Activated CD4-positive, alpha-beta T cell treated with anti-CD3 and anti-CD28 coated beads, Interleukin-2, amount 50 U/mL, for 16 hours (primary cell): ENCODE measurements around the gene CSPG4.
A peak's percentile ranks its signal among the peaks of the same experiment; 100 is the strongest.
"Not testable (repeated sequence)": the region's sequence is repeated elsewhere in the genome, so short reads cannot be mapped to it uniquely, and the experiment has no call there.

Experiments
- DNase-seq: peaks from one replicate; pipeline ENCODE4 v3.0.0-alpha.2; 2020

CSPG4 gene

DNA sequence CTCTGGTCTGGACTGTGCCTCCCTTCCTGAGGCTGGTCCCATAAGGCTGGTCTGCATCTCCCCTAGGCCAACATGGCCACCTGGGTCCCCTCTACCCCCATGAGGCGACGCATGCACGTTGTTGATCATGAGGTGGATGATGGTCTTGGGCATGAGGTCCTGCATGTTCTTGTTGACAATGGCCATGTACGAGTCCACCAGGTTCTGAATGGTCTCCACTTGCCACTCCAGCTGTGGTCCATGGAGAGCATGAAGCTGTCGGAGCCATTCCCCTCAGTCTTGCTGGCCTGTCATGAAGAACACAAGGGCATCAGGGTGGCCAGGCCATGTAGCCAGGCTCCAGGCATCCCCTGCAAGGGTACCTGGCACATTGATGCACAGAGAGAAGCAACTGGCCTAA lies 27.1 kb upstream of the CSPG4 start:
- DNase-seq = no peak

DNA sequence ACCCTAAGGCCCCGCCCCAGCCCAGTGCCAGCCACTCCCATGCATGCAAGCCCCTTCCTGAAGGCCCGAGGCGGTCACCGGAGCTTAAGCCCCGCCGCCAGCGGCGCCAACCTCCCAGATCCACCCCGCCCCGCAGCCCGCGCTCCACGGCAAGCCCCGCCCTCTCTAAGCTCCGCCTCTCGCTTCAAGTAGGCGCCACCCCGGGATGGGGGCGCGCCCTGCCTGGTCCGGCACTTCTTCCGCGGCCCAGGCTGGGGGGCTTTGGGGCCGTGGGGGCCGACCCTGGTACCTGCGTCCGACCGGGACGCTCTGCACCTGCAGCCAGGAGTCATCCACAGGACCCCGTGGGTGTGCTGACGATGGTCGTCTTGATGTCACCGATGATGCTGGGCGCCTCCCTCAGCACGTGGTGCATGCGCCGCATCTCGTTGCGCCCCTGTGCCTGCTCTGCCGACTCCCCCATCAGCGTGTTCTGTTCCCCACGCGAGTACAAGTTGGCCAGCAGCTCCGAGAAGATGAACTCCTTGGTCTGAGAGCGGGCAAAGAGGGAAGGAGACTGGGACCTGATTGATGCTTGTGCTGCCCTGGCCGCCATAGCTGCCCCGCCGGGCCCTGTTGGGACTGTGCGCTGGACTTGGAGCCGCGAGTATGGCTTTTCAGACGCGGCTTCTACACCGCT lies 26.1 kb upstream of the CSPG4 start:
- DNase-seq = peak; percentile 91

- DNase-seq = no peak
Observed at GRCh38 chr15:75738014-75738646, 25.5 kb upstream of the CSPG4 start.

GRCh38 chr15:75737116-75738013 lies 24.7 kb upstream of the CSPG4 start:
- not testable (repeated sequence) for DNase-seq

GRCh38 chr15:75736256-75736655 lies 23.6 kb upstream of the CSPG4 start:
- DNase-seq = no peak

GRCh38 chr15:75734861-75735760 lies 22.5 kb upstream of the CSPG4 start:
- DNase-seq = not testable (repeated sequence)

- DNase-seq = no peak
Observed at GRCh38 chr15:75733761-75734651, 21.4 kb upstream of the CSPG4 start.

DNA sequence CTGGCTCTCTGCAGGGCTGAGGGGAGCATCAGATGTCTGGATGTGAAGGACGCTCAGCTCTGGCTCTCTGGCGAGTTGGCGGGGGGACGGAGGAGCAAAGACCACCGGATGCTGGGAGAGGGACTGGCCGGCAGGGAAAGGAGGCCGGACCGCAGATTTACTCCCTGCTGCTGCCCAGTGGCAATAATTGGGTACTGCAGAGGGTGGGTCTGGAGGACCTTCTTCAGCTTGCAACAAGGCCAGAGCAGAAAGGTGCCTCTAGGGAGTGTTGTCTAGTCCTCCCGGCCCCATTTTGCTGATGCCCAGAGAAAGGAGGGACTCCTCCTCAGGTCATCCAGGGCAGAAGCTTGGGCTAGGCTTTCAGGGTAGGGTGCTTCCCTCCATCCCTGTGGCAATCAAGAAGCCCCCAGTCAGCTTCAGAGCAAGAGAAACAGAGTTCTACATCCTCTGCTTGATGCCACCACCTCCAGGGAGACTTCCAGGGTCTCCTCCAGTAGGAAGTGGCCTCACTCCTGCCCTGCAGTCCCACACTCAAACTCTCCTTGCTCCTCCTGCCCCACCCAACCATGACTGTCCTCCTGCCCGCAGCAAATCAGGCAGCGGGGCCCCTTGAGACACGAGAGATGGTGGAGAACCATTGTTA lies 20.3 kb upstream of the CSPG4 start:
- peak; percentile 55 for DNase-seq

DNA sequence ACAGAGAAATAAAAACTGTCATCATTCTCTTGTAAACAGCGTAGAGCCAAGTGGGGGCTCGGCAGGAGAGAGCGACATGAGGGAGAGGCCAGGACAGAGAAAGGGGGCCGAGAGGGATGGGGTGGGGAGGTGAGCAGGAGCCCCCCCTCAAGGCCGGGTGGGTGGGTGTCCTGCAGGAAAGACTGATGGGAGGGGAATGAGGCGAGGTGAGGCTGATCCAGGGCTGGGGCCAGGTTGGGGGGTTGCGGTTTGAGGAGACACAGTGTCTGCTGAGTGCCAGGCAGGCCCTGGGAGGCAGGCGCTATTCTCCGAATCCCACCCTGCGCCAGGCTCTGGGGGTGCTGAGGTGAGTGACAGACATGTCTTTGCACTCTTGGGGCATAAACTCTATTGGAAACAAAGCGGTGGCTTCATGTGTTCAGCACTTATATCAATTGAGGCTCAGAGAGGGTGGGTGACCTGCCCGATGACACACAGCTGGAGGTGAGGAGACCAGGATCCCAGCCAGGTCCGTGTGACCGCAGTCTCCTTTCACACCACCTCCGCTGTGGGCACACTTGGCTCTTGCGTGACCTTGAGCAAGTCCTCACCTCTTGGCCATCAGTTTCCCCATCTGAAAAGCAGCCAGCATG lies 19.6 kb upstream of the CSPG4 start:
- no peak for DNase-seq

DNA sequence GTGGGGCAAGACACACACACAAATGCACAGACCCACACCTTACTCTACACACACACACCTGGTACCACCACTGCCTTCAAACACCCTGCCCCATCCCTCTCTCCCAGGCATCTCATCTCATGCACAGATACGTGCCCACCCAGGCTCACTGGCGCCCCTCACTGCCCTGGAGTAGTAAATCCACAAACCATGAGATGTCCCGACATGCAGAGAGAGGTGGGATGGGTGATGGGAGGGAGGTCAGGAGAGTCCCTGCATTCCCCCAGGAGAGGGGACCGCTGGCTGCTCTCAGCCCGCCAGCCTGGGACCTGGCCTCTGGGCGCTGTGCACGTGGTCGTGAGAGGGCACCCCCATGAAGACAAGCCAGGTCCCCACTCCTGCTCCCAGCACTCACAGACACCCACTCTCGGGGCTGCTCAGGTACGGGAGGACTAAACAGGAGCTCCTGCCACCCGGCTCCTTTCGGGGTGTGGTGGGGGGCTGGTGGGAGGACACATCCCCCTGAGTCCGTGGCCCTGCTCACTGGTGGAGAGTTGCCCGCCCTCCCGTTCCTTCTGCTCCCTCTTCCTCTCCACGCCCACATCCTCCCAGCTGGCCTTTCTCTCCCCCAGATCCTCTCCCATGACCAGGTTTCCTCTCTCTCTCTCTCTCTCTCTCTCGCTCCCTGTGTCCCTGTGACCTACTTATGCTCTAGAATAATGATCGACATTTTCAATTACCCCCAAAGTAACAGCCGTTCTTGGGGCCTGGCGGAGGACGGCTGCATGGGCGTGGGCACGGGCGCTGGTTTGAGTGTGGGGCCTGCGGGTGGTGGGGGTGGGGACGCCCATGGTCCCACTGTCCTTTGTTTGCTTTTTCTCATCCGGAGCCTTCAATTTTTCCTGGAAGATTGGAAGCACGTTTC lies 18.9 kb upstream of the CSPG4 start:
- no peak for DNase-seq

GRCh38 chr15:75730376-75731247 lies 18.0 kb upstream of the CSPG4 start:
- not testable (repeated sequence) for DNase-seq

DNA sequence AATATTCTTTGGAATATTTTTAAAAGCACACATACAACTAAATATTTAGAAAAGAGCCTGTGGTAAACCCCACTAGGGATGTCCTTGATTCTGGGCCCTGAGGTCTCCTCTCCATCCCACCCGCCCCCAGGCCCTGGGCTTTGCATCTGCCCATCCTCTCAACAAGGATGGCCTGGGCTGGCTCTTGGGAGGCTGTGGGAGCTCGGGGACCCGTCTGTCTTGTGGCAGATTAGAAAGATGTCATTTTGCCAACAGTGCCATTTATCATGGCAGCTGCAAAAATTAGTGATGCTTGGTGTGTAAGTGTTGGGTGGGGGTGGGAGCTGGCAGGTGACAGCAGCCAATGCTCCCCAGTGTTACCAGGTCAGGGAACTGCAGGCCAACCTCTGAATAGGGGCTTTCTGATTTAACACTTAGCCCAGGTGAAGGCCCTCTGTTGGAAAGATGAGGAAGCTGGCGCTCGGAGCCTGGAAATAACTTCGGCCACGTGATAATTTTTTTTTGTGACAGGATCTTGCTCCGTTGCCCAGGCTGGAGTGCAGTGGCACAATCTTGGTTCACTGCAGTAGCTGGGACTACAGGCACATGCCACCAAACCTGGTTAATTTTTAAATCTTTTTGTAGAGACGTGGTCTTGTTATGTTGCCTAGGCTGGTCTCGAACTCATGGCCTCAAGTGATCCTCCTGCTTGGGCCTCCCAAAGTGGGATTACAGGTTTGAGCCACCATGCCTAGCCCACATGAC lies 16.9 kb upstream of the CSPG4 start:
- no peak for DNase-seq

DNA sequence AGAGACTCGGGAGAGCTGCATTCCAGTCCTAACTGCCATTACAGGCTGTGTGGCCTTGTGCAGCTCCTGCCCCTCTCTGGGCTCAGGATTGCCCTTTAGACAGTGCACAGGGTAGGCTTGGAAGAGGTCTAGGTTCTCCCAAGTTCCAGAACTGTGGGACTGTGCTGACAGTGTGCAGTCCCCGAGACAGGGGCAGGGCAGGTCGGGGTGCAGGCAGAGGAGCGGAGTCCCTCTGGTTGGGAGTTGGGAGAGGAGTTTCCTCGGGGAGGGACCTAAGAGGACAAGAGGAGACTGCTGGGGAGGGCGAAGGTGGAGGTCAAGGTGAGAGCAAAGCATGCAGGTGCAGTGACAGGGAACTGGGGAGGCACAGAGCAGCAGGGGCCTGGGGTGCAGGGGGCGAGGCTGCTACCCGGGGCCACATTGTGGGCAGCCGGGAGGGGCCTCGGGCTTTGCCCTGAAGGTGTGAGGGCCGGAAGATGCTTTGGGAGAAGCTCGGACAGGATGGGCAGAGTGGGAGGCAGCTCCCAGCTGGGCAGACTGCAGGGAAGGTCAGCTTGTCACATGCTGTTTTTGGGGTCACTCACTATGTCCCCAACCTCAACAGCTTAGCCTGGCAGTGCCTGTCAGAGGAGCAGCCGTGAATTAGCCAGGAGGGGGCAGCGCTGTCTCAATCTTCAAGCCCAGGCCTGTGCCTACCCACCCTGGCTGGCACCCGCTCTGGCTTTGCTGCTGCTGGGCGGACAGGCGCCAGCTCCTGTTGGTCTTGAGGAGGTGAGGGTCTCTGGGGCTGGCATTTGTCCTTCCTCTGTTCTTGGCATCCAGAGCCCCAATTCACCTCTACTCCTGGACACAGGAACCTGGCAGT lies 15.4 kb upstream of the CSPG4 start:
- DNase-seq = peak; percentile 65

DNA sequence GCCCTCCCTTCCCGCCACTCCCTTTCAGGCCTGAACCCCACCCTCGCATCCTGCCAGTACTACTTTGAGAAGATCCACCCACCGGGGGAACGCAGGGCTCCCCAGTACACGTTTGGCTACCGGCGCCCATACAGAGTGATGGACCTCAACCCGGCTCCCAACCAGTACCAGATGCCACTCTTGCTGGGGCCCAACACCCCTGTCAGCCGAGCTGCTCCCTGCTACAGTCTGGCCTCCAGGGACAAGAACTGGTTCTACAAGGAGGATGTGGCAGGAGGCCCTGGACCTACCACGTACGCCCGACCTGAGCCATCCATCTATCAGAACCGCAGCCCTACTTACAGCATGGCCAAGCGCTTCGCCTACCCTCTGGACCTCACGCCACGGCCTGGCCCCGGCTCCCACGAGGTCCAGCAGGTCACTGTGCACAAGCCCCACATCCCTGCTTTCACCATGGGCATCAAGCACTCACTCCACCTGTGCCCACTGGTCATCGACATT lies 14.4 kb upstream of the CSPG4 start:
- no peak for DNase-seq

DNA sequence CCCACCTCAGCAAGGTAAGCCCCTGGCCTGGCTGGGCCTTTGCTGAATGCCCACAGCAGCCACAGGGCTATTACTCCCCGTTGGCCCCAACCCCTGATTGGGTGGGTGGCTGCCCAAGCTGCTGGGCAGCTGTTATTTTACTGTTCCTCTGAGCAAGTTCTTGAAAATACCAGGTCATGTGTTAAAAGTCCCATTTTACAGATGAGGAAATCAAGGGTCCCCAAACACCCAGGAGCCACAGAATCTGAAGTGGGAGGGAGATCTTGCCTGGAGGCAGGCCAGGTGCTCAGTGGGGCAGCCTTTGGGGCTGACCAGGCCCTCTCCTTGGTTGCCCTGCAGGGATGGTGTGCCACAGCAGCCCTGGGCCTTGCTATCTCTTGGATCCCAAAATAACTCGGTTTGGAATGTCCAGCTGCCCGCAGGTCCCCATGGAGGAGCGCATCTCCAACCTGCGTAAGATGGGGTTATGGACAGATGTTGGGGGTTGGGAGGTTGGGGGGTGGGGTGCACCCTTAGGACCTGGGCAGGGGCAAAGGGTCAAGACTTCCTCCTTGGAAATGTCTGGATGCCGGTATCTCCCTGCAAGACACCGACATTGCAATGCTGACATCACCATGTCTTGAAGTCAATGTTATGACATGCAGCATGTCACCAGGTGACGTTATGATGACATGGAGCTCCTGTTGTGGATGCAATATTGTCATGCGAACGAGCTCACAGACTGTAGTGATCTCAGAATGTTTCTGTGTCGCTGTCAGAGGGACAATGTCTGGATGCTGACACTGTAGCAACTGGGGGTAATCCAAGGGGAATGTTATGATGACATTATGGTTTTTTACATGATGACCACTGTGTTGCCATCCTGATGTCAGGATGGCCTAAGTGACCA lies 13.3 kb upstream of the CSPG4 start:
- DNase-seq = no peak
